Lower leg skin (tissue), 4 donors: ENCODE results near the gene PTPRO. TPM values are rescaled to one million over a fixed set of nuclear protein-coding genes. Genes with fewer than 3 reads are reported as not detected.
A peak's percentile ranks its signal among the peaks of the same experiment; 100 is the strongest.

ENCODE experiments used
- DNase-seq, 2 donors: peaks; one replicate each; pipeline ENCODE4 v3.0.0-alpha.2; 2019; ENCODE audit warnings: low spot score in 2 of 2
- H3K4me3 ChIP-seq: fragments of 200-600 bp; sonication (generic); 2 replicates; pipeline ENCODE4 v1.5.1; 2017; ENCODE audit warnings: mild to moderate bottlenecking, low read depth; ENCODE audit not compliant: poor library complexity, severe bottlenecking
- POLR2A ChIP-seq, 2 donors: fragments of 450-650 bp; IDR thresholded peaks; one replicate each; pipeline ENCODE4 v1.6.1; 2016 to 2017; ENCODE audit warnings: antibody characterized with exemption in 2 of 2, mild to moderate bottlenecking in 1 of 2, moderate library complexity in 1 of 2
- WGBS, 2 donors: methylation state at CpG; one replicate each; pipeline ENCODE4 v1.1.5; 2018; 5-methylcytosine and 5-hydroxymethylcytosine counted together
- intact Hi-C: fragments of 100-400 bp; cut with DNase I; formaldehyde crosslinking; loops from one replicate; pipeline ENCODE4 v1.15.0; 2023; ENCODE audit warnings: low total_unique reads
- total RNA-seq, 4 donors: library from RNA; depleted of rRNA; stranded (reverse); fragments of >200 nt; gene quantifications; one replicate each; pipeline ENCODE4 v1.1.0, GENCODE V29; 2016
- TF ChIP-seq, protein P1 (sequence below), 3 donors: fragments of 450-650 bp; IDR thresholded peaks; one replicate each; pipeline ENCODE4 v1.5.1; 2016; ENCODE audit warnings: antibody characterized with exemption in 3 of 3, mild to moderate bottlenecking in 3 of 3, moderate library complexity in 2 of 3

PTPRO gene
- total RNA-seq, 4 donors from 2014 or later = 0.29 to 0.91 (median 0.34) TPM; not detected in 1

GRCh38 chr12:15589328-15590032 lies 267.2 kb downstream of the PTPRO start:
- DNase-seq = no peak
- 69 to 72% methylated on average over 8 of the region's 8 CpGs for WGBS, 2 donors
- no peak overlapping the region for H3K4me3 ChIP-seq
- TF ChIP-seq, protein P1, sequence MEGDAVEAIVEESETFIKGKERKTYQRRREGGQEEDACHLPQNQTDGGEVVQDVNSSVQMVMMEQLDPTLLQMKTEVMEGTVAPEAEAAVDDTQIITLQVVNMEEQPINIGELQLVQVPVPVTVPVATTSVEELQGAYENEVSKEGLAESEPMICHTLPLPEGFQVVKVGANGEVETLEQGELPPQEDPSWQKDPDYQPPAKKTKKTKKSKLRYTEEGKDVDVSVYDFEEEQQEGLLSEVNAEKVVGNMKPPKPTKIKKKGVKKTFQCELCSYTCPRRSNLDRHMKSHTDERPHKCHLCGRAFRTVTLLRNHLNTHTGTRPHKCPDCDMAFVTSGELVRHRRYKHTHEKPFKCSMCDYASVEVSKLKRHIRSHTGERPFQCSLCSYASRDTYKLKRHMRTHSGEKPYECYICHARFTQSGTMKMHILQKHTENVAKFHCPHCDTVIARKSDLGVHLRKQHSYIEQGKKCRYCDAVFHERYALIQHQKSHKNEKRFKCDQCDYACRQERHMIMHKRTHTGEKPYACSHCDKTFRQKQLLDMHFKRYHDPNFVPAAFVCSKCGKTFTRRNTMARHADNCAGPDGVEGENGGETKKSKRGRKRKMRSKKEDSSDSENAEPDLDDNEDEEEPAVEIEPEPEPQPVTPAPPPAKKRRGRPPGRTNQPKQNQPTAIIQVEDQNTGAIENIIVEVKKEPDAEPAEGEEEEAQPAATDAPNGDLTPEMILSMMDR (IDR thresholded peaks at IDR 0.05) = no peak
- intact Hi-C loops = no loop called here

GRCh38 chr12:15590180-15590826 lies 268.0 kb downstream of the PTPRO start:
- DNase-seq = peak in 1 of 2 donors; percentile 63
- WGBS, 2 donors = 2 to 9% methylated on average over 16 of the region's 16 CpGs
- H3K4me3 ChIP-seq = peak overlapping the region; percentile 10
- TF ChIP-seq, protein P1 (IDR thresholded peaks at IDR 0.05) = peak in 1 of 3 donors; percentile 85
- TF ChIP-seq POLR2A (IDR thresholded peaks at IDR 0.05) = no peak
- intact Hi-C loops = no loop called here

DNA sequence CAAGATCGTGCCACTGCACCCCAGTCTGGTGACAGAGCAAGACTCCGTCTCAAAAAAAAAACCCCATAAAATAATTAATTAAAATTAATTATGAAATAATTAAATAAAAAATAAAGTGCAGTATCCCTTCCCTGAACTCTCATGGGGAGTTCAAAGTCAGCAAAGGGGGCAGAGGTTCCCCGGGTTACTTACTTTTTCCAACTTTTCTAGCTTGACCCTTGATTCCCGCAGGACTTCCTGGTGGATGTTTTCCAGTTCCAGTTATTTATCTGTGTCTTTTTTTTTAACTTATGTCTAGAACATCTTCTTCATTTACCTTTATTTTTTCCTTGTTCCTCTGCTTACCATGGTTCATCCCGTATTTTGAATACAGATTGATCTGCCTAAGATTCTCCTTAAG lies 269.5 kb downstream of the PTPRO start:
- DNase-seq = no peak
- no peak for TF ChIP-seq POLR2A (IDR thresholded peaks at IDR 0.05)
- TF ChIP-seq, protein P1 (IDR thresholded peaks at IDR 0.05) = no peak
- intact Hi-C loops = loop anchor here (2.0 kb wide), 1 partner anchor 263 kb away; no protein-coding TSS in a partner anchor
- WGBS, 2 donors = 84 to 89% methylated on average over 5 of the region's 5 CpGs
- no peak overlapping the region for H3K4me3 ChIP-seq

- WGBS, 2 donors = 65 to 68% methylated on average over 4 of the region's 4 CpGs
- intact Hi-C loops = loop anchor here (2.0 kb wide), 1 partner anchor 262 kb away; no protein-coding TSS in a partner anchor
- TF ChIP-seq, protein P1 (IDR thresholded peaks at IDR 0.05) = no peak
- no peak for TF ChIP-seq POLR2A (IDR thresholded peaks at IDR 0.05)
- DNase-seq = no peak
- no peak overlapping the region for H3K4me3 ChIP-seq
Measured at GRCh38 chr12:15592934-15593333, 270.6 kb downstream of the PTPRO start.

DNA sequence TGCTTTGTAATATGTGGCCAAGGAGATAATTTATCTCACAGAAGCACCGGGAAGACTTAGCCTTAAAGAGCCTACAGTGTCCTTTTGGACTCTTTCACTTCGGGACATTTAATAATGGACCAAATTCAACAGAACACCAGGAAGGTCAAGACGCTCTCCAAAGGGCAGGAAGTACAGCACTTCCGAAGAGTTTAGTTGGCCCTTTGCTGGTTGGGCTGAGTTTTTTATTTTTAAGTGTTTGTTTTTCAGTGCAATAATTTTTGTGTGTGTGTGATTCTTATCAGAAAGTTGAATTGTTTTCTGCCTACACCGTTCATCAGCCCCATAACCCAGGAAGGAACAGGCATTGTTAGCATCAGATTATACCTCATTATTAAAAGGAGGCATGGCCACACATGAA lies 273.9 kb downstream of the PTPRO start:
- WGBS, 2 donors = 72 to 73% methylated on average over 5 of the region's 5 CpGs
- no peak for DNase-seq
- no peak for TF ChIP-seq POLR2A (IDR thresholded peaks at IDR 0.05)
- TF ChIP-seq, protein P1 (IDR thresholded peaks at IDR 0.05) = no peak
- intact Hi-C loops = no loop called here
- H3K4me3 ChIP-seq = no peak overlapping the region
